ENCODE data around the gene CCND1.
"Not testable (repeated sequence)": the region's sequence is repeated elsewhere in the genome, so short reads cannot be mapped to it uniquely, and the experiment has no call there.

The CCND1 gene

DNA sequence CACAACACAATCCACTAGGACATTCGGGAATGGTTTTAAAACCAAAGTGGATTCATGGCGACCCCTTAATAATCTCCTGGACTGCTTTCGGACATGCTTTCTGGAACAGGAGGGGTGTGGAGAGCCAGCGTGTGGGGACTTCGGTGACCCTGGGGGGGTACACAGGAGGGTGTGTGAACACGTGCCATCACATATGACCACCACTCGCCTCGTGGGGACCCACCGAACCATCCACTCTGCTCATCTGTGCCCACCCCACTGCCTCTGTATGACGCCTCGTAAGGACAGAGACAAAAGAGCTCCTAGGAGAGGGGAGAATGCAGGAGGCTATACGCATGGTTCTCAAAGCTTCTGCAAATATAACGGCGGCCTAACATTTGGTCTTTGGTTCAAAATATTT is 25.3 kb downstream of the CCND1 start:
- DNase-seq (ENCODE audit: low read depth in 3 of 3) = no peak

DNA sequence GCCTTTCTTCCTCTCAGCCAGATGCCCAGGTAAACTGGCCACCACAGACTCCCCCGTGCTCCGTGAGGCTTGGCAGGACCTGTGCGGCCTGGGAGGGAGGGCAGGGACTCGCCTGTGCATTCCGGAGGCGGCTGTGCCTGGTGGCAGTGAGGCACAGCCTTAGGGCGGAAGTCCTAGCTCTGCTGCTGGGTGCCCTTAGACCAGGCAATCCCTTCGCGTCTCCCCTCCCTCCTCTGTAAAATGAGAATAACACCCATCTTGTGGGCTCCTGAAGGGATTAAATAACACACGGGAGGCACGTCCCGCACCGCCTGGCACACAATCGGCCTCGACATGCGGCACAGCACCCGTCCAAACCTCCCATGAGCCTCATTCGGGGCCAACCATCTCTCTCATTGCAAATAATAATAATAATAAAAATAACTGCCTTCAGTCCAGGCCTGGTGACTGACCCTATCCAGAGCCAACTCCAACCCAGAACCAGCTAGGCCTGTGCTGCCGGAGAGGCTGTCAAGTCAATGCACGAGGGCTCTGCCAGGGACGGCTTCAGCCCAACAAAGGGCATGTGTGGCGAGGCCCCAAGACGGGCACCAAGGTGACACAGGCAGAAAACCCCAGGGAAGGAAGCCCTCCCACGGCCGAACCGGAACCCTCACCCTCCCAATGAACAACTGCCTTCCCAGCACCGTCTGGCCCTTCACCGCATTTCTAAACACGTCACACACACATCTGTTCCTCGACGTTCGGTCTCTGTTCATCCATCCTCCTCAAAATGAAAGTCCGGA is 26.0 kb downstream of the CCND1 start:
- no peak for DNase-seq (ENCODE audit: low read depth in 3 of 3)

DNA sequence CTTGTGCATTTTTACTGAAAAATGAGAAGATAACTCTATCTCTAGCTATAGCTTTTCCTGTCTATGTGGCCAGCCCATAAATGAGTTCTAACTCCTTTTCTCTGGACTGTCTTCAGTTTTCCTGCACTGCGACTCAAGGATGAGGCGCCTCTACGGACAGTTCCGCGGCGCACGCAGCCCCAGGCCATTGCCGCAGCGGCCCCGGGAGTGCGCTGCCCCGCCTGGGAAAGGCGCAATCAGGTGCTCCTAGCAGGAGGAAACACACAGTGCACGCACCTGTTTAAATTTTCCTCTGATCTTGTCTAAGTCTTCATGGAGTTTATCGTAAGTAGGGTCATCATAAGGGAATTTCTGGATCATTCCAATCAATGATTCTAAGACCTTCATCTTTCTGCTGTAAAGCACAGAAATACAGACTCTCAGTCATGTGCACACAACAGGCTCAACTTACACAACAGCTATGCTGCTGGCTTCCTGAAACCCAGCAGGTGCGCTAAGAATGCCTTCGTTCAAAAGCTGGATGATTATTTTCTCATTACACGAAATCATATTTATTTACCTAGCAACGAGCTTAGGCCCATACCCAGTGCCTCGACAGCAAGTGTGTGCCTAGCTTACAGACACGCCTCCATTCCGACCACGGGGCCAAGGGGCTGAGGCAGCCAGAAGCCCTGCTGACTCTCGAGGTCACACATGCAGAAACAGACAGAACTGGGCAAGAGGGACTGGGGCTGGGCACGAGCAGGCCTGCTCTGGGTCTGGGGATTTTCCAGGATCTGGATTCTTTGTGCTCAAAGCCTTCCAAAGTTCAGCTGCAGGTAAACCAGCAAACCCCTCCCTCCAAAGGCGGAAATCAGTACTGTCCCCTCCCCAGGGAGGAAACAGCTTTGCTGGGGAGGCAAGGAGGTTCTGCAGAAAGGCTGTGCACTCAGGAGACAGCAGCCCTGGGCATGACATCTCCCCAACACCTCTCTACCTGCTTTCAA is 27.0 kb downstream of the CCND1 start:
- no peak for DNase-seq (ENCODE audit: low read depth in 3 of 3)

DNA sequence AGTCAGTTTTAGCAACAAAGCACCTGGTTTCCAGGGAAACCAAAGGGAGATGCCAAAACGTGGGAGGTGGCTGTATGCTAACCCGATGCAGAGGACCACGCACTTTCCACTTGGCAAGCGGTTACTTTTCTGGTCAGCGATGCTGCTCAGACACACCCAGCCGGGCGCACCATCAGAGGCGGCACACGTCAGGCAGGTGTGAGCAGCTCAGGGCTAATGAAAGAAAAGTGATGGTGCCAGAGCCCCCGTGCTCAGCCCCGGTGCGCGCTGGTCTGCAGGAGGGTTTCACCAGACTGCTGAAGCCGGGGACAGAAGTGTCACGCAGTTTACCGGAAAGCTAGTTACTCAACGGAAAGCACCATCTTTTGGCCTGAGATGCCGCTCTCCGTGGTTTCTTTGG is 28.5 kb downstream of the CCND1 start:
- DNase-seq (ENCODE audit: low read depth in 3 of 3) = no peak

DNA sequence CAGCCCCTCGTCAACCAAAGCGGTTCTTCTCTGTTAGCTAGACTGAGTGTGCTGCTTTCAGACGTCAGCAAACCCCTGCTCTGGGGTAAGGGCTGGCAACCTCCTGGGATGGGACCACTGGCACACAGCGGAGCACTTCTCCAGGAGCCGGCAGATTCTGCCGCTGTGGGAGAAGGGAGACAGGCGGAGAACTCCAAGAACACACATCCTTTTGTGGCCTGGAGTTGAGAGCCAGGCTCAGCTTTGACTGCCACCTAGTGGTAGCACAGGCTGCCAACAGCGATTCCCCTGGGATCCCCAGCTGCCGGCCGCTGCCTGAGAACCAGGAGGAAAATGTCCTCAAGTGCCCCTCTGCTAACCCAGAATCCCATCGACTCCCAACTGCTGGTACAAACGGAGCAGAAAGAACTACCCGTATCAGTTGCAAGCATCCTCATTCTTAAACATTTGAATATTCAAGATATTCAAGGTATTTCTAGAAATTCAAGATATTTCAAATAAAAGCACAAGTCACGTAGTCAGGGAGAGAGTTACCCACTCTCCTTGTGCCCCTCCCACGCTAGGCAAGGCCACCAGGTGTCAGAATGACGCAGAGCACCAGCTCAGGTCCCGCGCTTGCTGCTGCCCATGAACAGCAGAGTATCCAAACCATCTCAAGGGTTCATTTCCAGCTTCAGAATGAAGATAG is 29.3 kb downstream of the CCND1 start:
- DNase-seq (ENCODE audit: low read depth in 3 of 3) = peak in 1 of 3 experiments; percentile 19

DNA sequence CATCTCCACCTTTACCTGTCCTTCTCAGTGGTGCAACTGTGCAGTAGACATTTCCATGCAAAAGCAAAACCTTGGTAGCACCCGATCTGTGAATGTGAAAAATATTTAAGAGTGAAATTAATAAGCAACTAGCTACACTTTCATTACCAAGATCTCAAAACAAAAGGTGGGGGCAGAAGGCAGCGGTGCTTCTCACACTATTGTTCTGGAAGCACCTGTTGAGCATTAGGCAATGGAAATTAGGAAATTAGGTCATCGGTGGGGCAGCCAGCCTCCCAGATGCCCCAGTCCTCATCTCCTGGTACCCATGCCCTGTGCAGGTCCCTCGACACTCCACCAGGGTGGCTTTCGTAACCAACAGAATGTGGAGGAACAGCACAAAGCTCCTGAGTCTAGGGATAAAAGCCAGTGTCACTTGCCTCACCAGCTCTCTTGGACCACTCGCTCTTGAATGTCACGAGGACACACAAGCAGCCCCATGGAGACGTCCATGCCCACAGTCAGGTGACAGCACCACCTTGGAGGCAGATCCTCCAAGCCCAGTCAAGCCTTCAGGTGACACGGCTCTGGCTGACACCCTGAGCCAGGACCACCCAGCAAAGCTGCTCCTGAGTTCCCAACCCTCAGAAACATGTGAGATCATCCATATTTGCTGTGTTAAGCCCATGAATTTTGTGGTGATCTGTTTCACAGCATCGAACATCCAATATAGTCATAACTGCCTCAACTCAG is 30.9 kb downstream of the CCND1 start:
- DNase-seq (ENCODE audit: low read depth in 3 of 3) = no peak

DNA sequence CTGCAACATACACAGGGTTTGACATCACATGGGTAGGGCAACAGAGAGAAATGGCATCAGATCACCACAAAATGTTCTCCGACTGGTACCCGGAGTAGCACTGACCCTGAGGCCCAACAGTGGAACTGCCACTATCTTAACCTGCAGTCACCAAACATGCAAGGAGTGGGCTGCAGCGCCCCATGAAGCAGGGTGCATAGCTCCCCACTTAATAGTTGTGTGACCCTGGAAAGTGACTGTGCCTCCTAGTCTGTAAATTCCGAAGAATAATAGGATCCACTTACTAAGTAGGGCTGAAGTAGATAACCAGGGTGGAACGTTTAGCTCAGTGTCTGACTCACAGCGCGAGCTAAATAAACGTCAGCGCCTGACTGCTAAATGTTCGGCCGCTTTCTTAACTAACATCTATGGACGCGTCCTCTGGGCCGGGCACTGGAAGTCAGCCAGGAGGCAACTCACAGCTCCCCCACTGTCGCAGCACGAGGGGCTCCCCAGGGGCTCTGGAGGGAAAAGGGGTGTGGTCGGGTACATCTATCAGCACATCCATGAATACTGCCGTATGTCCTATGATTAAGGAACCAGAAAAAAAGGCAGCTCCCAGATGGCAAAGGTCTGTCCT is 33.4 kb downstream of the CCND1 start:
- no peak for DNase-seq (ENCODE audit: low read depth in 3 of 3)

DNA sequence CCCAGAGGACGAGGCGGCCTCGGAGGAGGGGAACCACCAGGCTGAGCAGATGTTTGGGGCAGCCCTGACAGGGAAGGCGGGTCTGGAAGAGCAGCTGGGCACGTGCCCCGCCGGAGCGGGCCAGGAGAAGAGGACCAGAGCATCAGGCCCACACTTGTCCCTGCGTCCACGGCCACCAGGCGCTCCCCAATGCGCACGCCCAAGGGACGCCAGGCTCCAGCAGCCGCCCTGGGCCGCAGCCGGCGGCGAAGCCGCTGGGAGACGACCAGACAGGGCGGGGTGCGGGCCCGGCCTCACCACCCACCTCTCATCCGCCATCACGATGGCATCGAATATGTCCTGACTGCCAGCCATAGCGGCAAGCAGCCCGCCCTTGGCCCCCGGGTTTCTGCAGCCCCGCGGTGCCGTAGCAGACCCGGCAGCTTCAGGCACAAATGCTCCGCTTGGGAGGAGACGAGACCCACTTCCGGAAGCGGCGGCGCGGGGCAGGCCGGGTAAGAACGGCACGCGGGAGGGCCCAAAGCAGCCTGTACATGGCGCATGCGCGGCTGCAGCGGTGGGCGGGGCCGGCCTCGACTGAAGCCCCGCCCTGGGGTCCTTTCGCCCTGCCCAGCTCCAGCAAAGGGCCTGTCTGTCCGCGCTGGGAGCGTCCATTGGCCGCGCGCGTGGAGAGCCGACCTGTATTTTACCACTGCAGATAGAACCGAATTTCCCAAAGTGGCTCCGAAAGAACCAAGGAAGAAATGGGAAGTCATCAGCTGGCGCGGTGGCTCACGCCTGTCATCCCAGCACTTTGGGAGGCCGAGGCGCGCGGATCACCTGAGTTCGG is 34.1 kb downstream of the CCND1 start, which contains the start of gene LTO1:
Gene LTO1, minus strand, starts transcription at position 468 of the 829 bp plus-strand sequence. Its CDS starts 114 bp downstream, at position 354.
- DNase-seq (ENCODE audit: low read depth in 3 of 3) = peak; percentile 90 to 98 (median 93)

DNA sequence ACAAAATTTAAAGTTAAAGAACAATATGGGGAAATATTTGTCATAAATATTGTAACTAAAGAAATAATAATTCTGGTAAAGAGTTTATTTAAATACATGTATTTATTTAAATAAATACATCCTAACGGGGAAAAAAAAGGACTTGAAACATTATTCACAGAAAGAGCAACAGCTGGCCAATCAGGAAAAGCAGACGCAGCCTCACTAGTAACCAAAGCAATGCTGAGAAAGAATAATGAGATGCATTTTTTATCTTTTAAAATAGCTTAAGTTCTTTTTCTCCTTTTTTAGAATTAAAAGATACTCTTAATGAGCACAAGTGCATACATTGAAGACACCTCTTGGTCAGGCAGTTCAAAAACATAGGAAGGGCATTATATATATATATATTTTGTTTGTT is 36.8 kb downstream of the CCND1 start:
- DNase-seq (ENCODE audit: low read depth in 3 of 3) = no peak

DNA sequence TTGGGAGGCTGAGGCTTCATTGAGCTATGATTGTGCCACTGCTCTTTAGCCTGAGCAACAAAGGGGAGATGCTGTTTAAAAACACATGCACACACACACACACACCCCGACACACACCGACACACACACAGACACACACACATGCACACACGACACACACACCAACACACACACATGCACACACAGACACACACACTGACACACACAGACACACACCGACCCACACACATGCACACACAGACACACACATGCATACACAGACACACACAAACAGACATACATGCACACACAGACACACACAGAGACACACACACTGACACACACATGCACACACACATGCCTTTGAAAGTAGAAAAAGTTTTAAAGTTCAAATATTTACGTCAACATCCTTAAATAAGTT is 39.7 kb downstream of the CCND1 start:
- no peak for DNase-seq (ENCODE audit: low read depth in 3 of 3)

DNA sequence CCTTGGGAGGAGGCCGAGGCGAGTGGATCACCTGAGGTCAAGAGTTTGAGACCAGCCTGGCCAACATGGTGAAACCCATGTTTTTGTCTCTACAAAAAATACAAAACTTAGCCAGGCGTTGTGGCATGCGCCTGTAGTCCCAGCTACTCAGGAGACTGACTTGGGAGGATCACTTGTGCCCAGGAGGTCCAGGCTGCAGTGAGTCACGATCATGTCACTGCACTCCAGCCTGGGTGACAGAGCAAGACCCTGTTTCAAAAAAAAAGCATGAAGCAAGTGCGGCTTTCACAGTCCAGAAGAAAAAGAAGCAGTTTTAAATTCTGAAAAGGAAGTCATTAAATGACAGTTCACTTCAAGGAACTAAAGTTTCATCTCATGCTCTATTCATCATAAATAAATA is 41.3 kb downstream of the CCND1 start:
- DNase-seq (ENCODE audit: low read depth in 3 of 3) = no peak

DNA sequence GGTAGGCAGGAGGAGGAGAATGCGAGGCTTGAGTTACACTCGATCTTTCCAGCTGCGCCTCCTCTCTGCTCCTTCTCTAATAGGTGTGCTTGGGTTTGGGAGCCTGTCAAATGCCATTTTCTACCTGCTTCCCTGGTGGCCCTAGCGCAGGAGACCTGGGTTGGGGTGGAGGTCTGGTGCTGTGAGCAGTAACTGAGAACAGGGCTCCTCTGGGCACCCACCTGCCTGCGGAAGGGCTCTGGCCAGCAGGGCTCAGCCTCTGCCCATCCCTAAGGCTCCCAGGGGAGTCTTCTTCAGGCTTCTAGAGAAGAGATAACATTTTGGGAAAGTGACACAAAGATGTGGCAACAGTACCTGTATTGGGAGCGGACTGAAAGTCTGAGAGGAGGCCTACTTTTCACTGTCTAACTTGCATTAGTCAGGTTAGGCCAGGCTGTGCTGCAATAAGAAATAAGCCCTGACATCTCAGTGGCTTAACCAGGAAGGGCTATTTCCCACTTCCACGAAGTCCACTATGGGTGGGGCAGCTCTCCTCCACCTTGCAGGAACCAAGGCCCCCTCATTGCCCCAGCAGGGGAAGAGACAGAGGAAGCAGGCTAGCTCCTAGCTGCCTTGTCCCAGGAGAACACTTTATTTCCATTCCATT is 41.8 kb downstream of the CCND1 start:
- no peak for DNase-seq (ENCODE audit: low read depth in 3 of 3)

DNA sequence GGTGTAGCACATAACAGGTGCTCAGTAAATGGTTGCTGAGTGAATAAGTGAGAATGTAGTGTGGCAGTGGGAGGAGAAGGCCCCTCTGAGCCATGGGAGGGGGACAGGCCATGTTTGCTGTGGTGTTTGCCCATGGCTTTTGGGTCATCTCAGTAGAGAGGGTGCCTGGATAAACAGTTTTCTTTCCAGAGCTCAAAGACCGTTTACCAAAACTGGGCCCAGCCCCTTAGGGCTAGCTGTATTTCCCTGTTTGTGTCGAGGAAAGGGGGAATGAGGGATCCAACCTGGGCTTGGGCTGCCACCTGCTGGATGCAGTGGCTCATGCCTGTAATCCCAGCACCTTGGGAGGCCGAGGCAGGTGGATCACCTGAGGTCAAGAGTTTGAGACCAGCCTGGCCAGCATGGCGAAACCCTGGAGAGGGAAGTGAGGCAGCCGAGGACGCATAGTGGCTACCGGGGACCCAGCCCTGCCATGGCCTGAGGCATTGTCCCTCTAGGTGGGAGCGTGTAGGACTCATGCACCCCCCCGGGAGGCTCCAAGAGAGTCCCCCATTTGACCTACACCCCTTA is 42.9 kb downstream of the CCND1 start:
- no peak for DNase-seq (ENCODE audit: low read depth in 3 of 3)

DNA sequence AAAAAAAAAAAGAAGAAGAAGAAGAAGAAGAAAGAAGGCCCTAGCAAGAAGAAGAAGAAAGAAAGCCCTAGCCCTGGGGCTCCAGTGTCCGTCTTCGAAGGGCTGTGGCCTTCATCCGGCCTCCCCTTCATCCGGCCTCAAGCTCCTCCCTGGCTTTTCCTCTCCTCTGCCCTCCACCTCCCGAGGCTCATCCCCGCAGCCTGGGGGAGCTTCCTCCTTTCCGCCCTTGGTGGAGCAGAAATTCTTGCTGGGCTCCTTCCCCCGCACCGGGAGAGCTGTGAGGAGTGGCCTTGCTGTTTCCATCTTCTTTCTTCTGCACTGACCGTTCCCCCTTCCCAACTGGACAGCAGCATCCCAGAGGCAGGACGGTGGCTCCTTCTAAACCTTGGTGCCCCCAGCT is 43.7 kb downstream of the CCND1 start:
- DNase-seq (ENCODE audit: low read depth in 3 of 3) = no peak

DNA sequence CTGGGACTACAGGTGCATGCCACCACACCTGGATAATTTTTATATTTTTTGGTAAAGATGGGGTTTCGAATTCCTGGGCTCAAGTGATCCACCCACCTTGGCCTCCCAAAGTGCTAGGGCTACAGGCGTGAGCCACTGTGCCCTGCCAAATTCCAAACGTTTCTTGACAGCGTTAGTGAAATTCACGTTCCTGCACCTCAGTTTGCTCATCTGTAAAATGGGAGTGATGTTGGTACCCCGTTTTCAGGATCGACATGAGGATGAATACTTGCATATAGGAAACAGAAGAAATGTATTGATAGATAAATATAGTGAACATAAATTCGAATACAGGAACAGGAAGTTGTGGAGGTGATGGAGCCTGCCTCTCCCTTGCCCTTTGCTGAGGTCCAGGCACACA is 44.4 kb downstream of the CCND1 start:
- no peak for DNase-seq (ENCODE audit: low read depth in 3 of 3)

DNA sequence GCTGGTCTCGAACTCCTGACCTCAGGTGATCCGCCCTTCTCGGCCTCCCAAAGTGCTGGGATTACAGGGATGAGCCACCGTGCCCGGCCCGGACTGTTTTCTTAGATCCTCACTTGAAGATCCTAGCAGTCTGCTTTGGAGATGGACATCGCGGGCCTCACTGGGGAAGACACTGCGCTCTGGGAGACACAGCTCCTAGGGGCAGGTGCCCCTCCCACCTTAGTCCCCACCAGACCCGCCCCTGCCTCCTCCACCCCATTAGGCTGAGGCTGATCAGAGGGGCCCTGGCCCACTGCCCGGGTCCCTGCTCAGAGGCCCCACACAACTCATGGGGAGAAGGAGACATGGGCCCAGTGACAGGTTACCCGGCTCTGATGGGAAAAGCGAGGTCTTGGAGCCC is 45.5 kb downstream of the CCND1 start:
- no peak for DNase-seq (ENCODE audit: low read depth in 3 of 3)

DNA sequence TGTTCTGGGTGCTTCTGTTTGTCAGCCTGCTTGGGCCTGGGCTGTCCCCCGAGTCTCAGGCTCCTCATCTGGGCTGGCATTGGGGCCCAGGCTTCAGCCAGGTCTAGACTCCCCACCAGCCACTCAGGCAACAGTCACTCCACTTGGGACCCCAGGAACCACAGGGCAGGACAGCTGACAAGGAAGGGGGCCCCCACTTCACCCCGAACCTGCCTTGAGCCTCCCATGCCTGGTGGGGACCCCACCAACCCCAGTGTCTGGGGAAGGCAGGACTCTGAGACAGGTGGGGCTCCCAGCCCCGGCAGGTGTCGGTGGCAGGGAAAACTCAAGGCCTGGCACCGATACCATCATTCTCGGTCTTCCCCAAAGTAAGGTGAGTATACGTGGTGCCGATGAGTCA is 45.9 kb downstream of the CCND1 start:
- DNase-seq (ENCODE audit: low read depth in 3 of 3) = no peak

DNA sequence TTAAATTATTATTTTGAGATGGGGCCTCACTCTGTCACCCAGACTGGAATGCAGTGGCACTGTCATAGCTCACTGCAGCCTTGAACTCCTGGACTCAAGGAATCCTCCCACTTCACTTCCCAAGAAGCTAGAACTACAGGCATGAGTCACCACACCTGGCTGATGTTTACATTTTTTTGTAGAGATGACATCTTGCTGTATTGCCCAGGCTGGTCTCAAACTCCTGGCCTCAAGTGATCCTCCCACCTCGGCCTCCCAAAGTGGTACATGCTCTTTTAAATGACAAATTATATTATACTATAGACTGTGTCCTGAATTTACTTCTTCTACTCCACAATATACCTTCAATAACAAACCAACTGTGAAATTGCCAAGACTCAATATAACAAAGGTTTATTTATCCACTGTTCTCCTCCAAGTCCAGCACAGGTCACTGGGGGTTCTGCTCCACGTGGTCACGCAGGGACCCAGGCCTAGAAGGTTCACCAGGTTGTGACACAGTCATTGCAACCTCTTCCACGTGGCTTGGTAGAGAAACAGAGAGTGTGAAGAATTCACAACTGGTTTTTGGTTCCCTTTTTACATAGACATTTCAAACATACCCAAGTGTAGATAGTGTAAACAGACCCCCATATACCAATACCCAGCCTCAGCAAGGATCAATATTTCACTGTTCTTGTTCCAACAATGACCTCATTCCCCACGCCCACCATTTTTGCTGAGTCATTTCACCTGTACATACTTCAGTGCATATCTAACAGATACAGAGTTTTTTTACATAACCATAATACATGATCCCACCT is 47.2 kb downstream of the CCND1 start:
- not testable (repeated sequence) for DNase-seq (ENCODE audit: low read depth in 3 of 3)

Measured in stimulated activated CD4-positive, alpha-beta T cell treated with anti-CD3 and anti-CD28 coated beads, TNF-alpha, amount 100 ng/mL, for 4 hours (primary cell).